ENCODE data around the gene TENT4A.

The TENT4A gene

DNA sequence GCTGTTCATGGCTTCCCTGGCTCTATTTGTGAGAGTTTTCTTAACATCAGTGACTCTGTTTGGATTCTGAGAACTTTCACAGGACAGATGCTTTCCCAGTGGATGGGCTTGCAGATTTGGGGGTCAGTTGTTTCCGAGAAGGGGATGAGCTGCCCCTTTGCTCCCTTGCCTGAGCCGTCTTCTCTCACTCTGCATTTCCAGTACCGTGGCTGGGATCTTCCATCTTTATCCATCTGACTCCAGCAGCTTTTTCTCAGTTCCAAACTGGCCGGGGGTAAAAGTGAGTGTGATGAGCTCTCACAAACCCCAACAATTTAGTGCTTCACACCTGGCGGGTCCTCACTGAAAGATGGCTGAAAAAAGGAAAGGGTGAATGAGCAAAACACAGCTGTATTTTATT lies 79.1 kb downstream of the TENT4A start:
- POLR2A ChIA-PET = no interaction called here
- TF ChIP-seq, protein P1, sequence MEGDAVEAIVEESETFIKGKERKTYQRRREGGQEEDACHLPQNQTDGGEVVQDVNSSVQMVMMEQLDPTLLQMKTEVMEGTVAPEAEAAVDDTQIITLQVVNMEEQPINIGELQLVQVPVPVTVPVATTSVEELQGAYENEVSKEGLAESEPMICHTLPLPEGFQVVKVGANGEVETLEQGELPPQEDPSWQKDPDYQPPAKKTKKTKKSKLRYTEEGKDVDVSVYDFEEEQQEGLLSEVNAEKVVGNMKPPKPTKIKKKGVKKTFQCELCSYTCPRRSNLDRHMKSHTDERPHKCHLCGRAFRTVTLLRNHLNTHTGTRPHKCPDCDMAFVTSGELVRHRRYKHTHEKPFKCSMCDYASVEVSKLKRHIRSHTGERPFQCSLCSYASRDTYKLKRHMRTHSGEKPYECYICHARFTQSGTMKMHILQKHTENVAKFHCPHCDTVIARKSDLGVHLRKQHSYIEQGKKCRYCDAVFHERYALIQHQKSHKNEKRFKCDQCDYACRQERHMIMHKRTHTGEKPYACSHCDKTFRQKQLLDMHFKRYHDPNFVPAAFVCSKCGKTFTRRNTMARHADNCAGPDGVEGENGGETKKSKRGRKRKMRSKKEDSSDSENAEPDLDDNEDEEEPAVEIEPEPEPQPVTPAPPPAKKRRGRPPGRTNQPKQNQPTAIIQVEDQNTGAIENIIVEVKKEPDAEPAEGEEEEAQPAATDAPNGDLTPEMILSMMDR (IDR thresholded peaks at IDR 0.05; ENCODE audit: insufficient read depth, low read length, missing control alignments) = no peak
- CTCF ChIA-PET = interaction anchor here (0.6 kb wide), 1 partner anchor 194 kb away, joined by 3 read pairs; no protein-coding TSS in a partner anchor
- no peak for DNase-seq (ENCODE audit: low read depth, low spot score)
- H3K4me3 ChIP-seq (ENCODE audit: low read depth, low read length) = no peak overlapping the region

DNA sequence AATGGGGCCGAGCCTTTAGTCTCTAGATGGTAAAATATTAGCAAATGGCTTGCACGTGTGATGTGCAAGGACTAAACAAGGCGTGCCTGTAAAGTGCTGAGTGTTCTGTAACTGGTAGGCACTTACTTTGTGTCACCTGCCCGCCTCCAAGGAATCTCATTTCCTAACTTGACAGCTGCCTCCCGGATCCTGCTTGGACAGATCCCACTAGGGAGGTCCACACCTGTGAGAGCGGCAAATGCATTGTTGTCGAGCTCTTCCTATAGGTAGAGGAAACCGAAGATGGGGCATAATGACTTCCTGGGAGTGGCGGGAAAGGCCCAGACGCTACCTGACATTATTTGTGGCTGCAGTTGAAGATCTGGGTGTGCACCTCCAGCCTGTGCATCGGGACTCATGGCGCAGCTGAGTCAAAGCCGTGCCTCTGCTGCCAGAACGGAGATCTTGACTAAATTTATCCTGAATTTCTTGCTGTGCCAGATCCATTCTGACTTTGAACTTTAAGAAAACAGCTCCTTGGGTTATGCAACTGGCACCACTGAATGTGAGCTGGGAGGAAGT lies 79.8 kb downstream of the TENT4A start:
- H3K4me3 ChIP-seq (ENCODE audit: low read depth, low read length) = no peak overlapping the region
- no peak for DNase-seq (ENCODE audit: low read depth, low spot score)
- POLR2A ChIA-PET = no interaction called here
- CTCF ChIA-PET = interaction anchor here (0.6 kb wide), 1 partner anchor 194 kb away, joined by 3 read pairs; no protein-coding TSS in a partner anchor
- TF ChIP-seq, protein P1 (IDR thresholded peaks at IDR 0.05; ENCODE audit: insufficient read depth, low read length, missing control alignments) = no peak

DNA sequence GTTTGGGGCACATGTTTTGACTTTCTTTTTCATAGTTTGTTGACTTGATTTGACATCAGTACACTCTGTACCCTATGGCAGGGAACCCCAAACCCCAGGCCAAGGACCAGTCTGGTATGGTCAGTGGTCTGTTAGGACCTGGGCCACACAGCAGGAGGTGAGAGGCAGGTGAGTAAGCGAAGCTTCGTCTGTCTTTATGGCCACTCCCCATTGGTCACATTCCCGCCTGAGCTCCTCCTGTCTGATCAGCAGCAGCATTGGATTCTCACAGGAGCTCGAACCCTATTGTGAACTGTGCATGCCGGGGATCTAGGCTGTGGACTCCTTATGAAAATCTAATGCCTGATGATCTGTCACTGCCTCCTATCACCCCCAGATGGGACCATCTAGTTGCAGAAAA lies 88.0 kb downstream of the TENT4A start:
- no peak for DNase-seq (ENCODE audit: low read depth, low spot score)
- ChIA-PET POLR2A (no interaction called here), CTCF (no interaction called here)
- no peak overlapping the region for H3K4me3 ChIP-seq (ENCODE audit: low read depth, low read length)
- TF ChIP-seq, protein P1 (IDR thresholded peaks at IDR 0.05; ENCODE audit: insufficient read depth, low read length, missing control alignments) = no peak

DNA sequence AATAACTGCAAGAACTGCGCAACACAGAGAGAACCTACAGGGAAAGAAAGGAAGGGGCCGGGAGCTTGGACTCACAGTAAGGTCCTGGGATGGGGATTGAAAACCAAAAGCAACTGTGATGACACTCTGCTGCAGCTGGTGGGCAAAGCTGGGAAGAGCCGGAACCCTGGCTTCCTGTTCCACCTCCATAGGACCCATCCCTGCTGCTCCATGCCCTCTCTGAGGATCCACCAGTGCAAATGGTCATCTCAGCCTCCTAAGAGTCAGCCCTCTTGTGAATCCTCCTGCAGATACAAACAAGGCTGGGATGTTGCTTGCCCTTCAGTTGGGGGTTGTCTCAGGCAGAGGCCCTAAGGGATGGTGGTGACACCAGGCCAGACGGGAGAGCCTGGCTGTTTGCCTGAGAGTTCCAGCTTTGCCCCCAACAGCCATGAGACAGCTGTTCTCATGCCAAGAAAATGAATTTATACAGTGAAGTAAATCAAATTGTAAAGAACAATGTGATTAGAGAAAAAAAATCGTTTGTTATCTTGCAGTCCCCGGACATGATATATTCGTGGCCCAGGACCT lies 90.8 kb downstream of the TENT4A start:
- no peak for DNase-seq (ENCODE audit: low read depth, low spot score)
- H3K4me3 ChIP-seq (ENCODE audit: low read depth, low read length) = no peak overlapping the region
- POLR2A ChIA-PET = no interaction called here
- CTCF ChIA-PET = interaction anchor here (1.0 kb wide), 1 partner anchor 17 kb away, joined by 3 read pairs; no protein-coding TSS in a partner anchor
- TF ChIP-seq, protein P1 (IDR thresholded peaks at IDR 0.05; ENCODE audit: insufficient read depth, low read length, missing control alignments) = no peak

DNA sequence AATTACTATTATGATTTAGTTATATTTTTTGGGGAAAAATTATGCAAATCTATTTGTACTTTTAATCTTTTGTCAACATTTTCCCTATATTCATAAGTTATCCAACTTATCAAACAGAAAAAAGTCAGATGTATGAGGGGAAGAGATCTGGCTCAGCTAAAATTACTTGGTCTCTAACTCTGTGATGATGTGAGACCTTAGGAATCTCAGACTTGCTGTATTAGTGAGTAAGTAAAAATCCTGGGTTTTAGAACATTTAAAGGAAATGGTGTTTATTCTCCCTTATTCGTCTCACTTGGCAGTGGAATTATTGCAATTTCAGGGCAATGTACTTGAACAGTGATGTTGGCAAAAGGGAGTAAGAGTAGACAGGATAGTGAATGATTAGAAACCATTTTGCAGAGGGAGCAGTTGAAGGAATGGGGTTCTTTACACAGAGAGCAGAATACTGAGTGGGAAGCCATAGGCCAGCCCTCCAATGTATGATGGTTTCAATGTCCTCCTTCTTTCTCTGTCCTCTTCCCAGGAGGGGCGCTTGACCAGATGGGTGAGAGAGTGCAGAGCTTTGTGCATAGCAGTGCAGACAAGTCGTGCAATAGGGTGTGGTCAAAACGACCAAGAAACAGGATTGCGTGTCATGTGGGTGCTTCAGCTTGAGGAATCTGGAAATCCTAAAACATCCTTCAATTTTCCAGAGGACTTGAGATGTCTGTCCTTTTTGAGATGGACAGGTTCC lies 91.7 kb downstream of the TENT4A start:
- H3K4me3 ChIP-seq (ENCODE audit: low read depth, low read length) = no peak overlapping the region
- peak; percentile 12 for DNase-seq (ENCODE audit: low read depth, low spot score)
- ChIA-PET POLR2A (no interaction called here), CTCF (interaction anchor here (1.0 kb wide), 1 partner anchor 18 kb away, joined by 3 read pairs; no protein-coding TSS in a partner anchor)
- TF ChIP-seq, protein P1 (IDR thresholded peaks at IDR 0.05; ENCODE audit: insufficient read depth, low read length, missing control alignments) = no peak

DNA sequence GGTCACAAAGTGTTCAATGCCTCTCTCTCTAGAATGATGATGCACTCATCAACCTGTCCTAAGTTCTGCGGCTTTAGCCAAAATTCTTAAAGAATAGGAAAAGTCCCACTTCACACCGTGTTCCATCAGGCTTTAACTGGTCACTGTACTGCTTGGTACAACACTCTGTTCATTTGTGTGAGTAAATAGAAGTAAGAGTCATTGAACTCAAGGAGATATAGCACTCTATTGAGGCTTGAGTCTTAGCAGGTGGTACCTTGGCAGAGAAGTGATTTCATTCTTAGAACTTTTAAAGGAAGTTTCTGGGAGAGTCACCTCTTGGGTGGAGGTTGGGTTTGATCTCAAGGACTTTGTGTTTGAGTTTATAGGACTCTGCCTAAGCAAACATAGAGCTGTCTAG lies 92.6 kb downstream of the TENT4A start:
- no peak overlapping the region for H3K4me3 ChIP-seq (ENCODE audit: low read depth, low read length)
- TF ChIP-seq, protein P1 (IDR thresholded peaks at IDR 0.05; ENCODE audit: insufficient read depth, low read length, missing control alignments) = no peak
- no peak for DNase-seq (ENCODE audit: low read depth, low spot score)
- ChIA-PET CTCF (no interaction called here), POLR2A (no interaction called here)
